Nephron (organoid): ENCODE measurements around the gene MCRS1.
A peak's percentile ranks its signal among the peaks of the same experiment; 100 is the strongest.

Experiments
- H3K27ac Mint-ChIP-seq, 3 experiments: 2 replicates each; pipeline ENCODE4 v1.8.0; 2020; ENCODE audit warnings: mixed read lengths in 3 of 3, mild to moderate bottlenecking in 2 of 3, moderate library complexity in 1 of 3
- H3K27me3 Mint-ChIP-seq: 2 replicates; pipeline ENCODE4 v1.8.0; 2021; ENCODE audit warnings: low read depth, mild to moderate bottlenecking, moderate library complexity, mixed read lengths
- H3K36me3 Mint-ChIP-seq: 2 replicates; pipeline ENCODE4 v1.8.0; 2020; ENCODE audit warnings: low read depth, mixed read lengths
- H3K4me1 Mint-ChIP-seq: 2 replicates; pipeline ENCODE4 v1.8.0; 2020; ENCODE audit warnings: mixed read lengths
- H3K4me3 Mint-ChIP-seq, 3 experiments: 2 replicates each; pipeline ENCODE4 v1.8.0; 2020; ENCODE audit warnings: mild to moderate bottlenecking in 3 of 3, mixed read lengths in 3 of 3, moderate library complexity in 2 of 3
- H3K9me3 Mint-ChIP-seq: 2 replicates; pipeline ENCODE4 v1.8.0; 2020; ENCODE audit warnings: mixed read lengths
- CTCF ChIP-seq, 3 experiments: fragments of 200-600 bp; sonication (generic); IDR thresholded peaks; one replicate each; pipeline ENCODE4 v1.5.0; 2021; ENCODE audit warnings: antibody characterized with exemption in 3 of 3; ENCODE audit not compliant: unreplicated experiment in 3 of 3

Gene MCRS1

DNA sequence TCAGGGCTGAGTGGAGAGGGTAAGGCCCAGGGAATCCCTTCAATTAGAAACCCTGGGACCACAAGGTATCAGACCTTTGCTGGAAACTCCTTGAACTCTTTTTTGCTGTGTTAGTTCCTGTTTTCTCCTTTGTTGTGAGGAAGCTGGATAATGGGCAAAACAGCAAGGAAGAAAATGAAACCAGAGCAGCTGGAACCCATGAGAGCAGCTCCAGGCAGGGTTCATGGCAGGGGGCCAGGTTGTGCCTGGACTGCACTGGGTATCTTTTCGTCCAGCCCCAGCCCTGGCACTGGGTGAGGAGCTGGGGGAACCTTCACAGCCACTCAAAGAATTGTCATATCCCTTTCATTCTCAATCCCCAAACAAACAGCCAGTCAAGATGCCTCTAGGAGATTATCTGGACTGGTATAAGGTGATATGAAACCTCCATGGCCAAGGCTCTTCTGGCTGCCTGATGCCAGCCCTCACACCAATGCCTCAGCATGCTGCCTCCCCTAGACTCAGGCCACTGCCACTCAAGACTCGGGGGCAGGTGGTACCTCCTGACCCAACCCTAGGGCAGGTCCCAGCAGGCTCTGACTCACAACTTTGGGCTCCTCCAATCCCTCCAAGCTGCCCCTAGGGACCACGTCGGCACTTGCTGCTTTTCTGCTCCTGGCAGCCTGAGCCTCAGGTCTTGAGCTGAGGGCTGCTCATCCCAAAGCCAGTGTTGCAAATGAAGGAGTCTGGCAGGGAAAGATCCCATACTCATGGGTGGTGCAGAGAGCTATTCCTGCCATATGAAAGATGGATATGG, 21.0 kb upstream of the MCRS1 start:
- no peak for TF ChIP-seq CTCF (IDR thresholded peaks at IDR 0.05; ENCODE audit: unreplicated experiment in 3 of 3)
- Mint-ChIP-seq H3K36me3 (peaks cover 48% of the 10 kb centered on the region), H3K9me3 (peaks cover 19% of the 10 kb centered on the region), H3K4me1 (peaks cover 23% of the 10 kb centered on the region), H3K4me3 (no peak overlapping the region), H3K27ac (no peak overlapping the region), H3K27me3 (no peaks in the 10 kb centered on the region)

GRCh38 chr12:49588281-49588680, 20.3 kb upstream of the MCRS1 start:
- Mint-ChIP-seq H3K9me3 (peaks cover 19% of the 10 kb centered on the region), H3K4me1 (peaks cover 30% of the 10 kb centered on the region)

DNA sequence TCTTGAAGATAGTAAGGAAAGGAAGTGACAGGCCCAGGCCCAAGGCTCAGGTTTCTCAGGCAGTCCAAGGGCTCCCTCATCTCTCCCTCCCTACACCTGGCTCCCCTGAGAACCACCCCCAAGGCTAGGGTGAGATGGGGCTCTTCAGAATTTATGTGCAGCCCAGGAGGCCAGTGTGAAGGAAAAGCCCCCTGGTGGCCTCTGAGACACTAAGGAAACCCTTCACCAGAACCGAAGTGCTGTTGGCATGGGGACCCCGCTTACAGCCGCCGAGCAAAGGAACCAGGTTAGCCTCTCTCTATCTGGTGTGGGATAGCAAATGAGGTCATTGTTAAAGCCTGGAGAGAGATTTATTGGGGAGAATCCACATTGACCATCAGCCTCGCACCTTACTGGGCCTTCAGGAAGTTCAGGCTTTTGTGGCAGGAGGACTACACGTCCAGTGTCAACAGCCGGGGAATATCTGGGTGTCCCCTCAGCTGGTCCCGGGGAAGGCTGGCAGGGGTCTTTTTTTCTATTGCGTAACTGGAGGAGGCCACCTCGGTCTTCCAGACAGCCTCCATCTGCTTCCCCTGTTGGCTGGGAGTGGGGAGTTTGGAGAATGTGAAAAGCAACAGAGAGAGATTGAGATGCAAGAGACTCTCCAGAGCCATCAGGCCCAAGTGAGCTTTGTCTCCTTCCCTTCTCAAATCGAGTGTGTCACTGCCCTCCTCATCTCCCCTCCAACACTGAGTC, 19.4 kb upstream of the MCRS1 start:
- Mint-ChIP-seq H3K27me3 (no peaks in the 10 kb centered on the region), H3K4me3 (no peak overlapping the region), H3K4me1 (peaks cover 39% of the 10 kb centered on the region), H3K27ac (no peak overlapping the region), H3K9me3 (peaks cover 15% of the 10 kb centered on the region), H3K36me3 (peaks cover 45% of the 10 kb centered on the region)
- no peak for TF ChIP-seq CTCF (IDR thresholded peaks at IDR 0.05; ENCODE audit: unreplicated experiment in 3 of 3)

More at GRCh38 chr12:49588281-49588680, 20.3 kb upstream of the MCRS1 start:
- no peak for TF ChIP-seq CTCF (IDR thresholded peaks at IDR 0.05; ENCODE audit: unreplicated experiment in 3 of 3)
- Mint-ChIP-seq H3K27me3 (no peaks in the 10 kb centered on the region), H3K27ac (no peak overlapping the region), H3K36me3 (peaks cover 51% of the 10 kb centered on the region), H3K4me3 (no peak overlapping the region)

GRCh38 chr12:49585477-49586459, 17.8 kb upstream of the MCRS1 start:
- H3K27me3 Mint-ChIP-seq: no peaks in the 10 kb centered on the region
- no peak overlapping the region for H3K4me3 Mint-ChIP-seq
- peak overlapping the region; percentile 30 to 84 (median 38) for H3K27ac Mint-ChIP-seq
- H3K9me3 Mint-ChIP-seq: peaks cover 6% of the 10 kb centered on the region
- peaks cover 54% of the 10 kb centered on the region for H3K4me1 Mint-ChIP-seq
- no peak for TF ChIP-seq CTCF (IDR thresholded peaks at IDR 0.05; ENCODE audit: unreplicated experiment in 3 of 3)
- peaks cover 32% of the 10 kb centered on the region for H3K36me3 Mint-ChIP-seq

DNA sequence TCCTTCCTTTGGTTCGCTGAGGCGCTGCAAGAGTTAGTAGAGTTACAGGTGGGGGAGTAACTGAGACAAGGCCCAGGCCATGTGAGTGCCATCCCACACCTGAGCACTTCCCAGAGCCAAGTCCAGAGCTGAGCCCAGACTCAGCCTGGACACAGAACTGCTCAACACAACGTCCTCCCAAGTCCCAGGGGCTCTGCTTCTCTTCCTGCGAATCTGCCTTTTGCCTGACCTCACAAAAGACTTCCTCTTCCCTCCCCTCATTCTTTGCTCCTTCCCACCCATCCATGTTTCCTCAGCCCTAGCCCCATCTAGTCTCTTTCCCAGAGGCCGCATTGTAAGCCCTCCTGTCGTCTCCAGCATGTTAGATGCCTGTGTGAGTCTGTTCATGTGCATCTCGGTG, 16.6 kb upstream of the MCRS1 start:
- no peak for TF ChIP-seq CTCF (IDR thresholded peaks at IDR 0.05; ENCODE audit: unreplicated experiment in 3 of 3)
- Mint-ChIP-seq H3K4me1 (peaks cover 60% of the 10 kb centered on the region), H3K27ac (peak overlapping the region; percentile 69 to 84 (median 79)), H3K4me3 (peak overlapping the region in 1 of 3 experiments; percentile 57), H3K9me3 (no peaks in the 10 kb centered on the region), H3K36me3 (peaks cover 23% of the 10 kb centered on the region), H3K27me3 (no peaks in the 10 kb centered on the region)
